ENCODE measurements around the gene F2.
"Not testable (repeated sequence)": the region's sequence is repeated elsewhere in the genome, so short reads cannot be mapped to it uniquely, and the experiment has no call there.

F2 gene

GRCh38 chr11:46686886-46687795, 31.9 kb upstream of the F2 start:
- DNase-seq: no peak

GRCh38 chr11:46690702-46691101, 28.3 kb upstream of the F2 start:
- DNase-seq: no peak

GRCh38 chr11:46692450-46692849, 26.6 kb upstream of the F2 start:
- DNase-seq: no peak

GRCh38 chr11:46693597-46694012, 25.4 kb upstream of the F2 start:
- no peak for DNase-seq

DNA sequence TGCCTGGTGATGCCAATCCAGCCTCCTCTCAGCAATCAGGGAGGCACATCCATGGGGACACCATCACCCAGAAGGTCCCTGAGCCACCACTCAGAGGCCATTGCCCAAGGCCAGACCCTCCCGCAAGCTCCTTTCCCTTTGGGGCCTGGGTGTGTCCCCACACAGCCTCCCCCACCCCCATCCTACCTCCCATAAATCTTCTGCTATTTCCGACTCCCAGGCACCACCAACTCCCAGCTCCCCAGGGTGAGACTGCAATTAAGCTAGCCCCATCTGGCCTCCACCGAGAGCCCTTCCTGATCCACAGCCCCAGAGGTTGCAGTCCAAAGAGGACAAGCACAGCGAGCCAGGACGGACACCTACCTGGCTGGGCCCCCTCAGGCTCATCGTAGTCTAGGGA, 24.9 kb upstream of the F2 start:
- no peak for DNase-seq

DNA sequence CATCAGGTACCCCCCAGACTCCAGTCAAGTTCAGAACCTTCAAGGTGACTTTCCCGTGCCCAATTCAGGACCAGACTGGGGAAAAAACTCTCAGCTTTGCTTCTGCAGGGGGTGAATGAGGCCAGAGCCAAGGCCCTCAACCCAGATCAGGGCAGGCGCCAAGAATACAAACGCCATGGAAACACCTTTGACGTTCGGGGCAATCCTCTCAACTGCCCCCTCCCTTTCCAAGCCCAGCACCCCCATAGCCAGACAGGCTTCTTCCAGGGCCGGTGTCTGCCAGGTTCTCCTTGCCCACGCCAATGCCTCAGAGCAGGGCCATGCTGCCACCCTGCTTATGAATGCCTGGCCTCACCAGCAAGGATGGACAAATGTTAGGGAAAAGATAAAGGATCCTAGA, 24.4 kb upstream of the F2 start:
- no peak for DNase-seq

DNA sequence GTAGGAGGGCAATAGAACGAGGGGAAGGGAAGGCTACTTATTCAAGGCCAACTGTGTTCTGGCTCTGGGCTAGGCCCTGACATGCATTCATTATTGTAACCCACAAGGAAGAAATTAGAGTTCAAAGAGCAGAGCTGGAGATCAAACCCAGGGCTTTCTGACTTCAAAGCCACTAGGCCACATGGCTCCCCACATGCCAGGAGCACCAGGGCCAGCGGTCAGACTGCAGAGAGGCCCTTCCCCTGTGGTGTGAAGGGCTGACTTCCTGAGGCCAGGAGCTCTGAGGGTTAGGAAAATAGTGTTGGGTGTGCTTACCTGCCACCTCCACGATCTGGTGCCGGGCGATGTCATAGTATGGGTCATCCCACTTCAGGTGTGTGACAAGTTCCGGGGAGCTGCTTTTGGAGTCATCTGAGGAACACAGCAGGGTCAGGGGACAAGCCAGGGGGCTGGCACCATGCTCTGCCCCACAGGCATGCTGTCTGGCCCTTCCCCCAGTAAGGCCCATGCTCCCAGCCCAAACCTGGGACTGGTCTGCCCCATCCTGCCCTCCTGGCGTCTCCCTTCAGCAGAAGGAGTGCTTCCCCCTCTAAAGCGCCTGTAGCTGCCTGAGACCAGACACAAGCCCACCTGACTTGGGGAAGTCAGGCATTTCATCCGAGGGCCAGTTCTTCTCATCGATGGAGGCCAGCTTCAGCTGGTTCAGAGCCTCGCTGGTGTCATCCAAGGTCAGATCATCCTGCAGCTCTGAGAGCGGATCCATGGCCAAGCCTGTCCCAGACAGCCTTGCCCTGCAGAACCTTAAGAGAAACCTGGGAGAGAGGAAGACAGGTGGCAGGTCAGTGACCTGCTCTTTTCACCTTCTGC, 23.4 kb upstream of the F2 start:
- DNase-seq: no peak

DNA sequence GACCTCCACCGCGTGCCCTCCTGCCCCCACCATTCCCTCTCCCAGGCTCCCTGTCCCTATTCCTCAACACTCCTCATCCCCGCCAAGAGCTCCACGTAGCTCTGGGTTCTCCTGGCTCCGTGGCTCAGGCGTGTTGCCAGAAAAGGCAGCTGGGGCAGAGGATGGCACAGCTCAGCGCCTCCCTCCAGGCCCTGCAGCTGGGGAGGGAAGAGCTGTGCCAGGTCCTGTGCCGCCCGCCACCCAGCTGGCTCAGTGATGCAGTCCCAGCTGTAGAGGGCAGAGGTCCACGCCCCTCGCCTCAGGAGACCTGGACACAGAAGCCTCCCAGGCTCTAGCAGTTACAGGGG, 22.8 kb upstream of the F2 start:
- DNase-seq: no peak

DNA sequence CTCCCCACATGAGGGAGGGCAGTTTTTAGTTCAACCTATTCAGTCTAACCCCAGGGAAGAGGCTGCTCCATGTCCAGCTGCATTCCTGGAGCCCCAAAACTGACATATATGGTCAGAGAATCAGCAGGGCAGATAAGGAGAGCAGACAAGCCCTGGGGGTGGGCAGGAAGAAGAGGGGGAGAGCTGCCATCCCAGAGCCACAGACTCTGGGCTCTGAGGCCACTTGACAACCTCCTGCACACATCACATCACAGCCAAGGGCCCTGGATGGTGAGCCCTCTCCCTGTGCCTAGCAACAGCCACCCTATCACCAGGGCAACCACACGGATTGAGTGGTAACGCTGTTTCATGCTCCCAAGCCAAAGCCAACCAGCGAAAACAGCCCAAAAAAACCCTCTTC, 21.7 kb upstream of the F2 start:
- DNase-seq: no peak

GRCh38 chr11:46697723-46698122, 21.3 kb upstream of the F2 start:
- DNase-seq: no peak

- no peak for DNase-seq
Measured at GRCh38 chr11:46698597-46698996, 20.4 kb upstream of the F2 start.

DNA sequence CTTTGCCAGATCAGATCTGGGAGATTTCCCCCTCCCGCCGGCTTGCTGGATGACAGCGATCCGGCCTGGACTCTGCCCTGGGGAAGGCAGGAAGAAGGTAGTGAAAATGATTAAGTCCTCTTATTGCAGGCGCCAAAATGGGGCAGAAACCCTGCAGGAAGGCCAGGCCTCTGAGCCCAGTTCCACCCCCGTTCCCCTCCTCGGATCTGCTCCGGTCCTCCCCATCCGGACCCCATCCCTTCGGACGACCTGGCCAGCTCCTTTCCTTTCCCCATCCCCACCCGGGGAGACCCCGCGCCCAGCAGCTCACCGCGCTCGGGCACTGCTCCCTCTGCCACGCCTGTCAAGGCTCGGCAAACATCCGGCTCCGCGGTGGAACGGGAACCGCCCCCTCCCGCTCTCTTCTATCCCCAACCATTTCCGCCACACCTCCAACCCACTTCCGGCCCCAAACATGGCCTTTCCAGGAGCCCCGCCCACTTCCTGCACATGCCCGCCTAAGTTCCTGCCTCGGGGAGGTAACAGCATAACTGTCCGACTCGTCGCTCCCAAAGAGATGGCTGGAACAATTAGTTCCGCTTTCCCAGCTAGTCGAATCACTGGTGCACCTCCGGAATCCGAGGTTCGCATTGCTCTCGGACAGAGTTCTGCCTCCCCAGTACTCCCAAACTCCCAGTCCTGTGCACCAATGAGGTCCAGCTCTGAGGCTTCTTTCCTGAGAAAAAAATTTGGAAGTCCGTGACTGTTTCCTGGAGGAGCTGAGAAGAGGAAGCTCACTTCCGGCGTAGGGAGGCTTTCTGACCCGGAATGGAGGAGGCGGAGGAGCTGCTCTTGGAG, 18.6 kb upstream of the F2 start, which contains the start of the genes ARHGAP1 and ZNF408:
TSS of gene ARHGAP1 (minus strand) at position 379 of the 837 bp plus-strand sequence. CDS start 4,512 bp downstream, outside the sequence.
TSS of gene ZNF408 (plus strand) at position 791 of the 837 bp plus-strand sequence. CDS start at position 808, 17 bp downstream.
- peak; percentile 99 for DNase-seq

GRCh38 chr11:46701078-46701654, 17.8 kb upstream of the F2 start:
- DNase-seq: no peak

GRCh38 chr11:46705070-46705688, 13.8 kb upstream of the F2 start:
- no peak for DNase-seq

- no peak for DNase-seq
Measured at GRCh38 chr11:46706886-46707285, 12.1 kb upstream of the F2 start.

GRCh38 chr11:46709351-46709750, 9.7 kb upstream of the F2 start:
- DNase-seq: not testable (repeated sequence)

- DNase-seq: no peak
Measured at GRCh38 chr11:46710821-46711269, 8.2 kb upstream of the F2 start.

GRCh38 chr11:46711303-46711702, 7.7 kb upstream of the F2 start:
- no peak for DNase-seq

DNA sequence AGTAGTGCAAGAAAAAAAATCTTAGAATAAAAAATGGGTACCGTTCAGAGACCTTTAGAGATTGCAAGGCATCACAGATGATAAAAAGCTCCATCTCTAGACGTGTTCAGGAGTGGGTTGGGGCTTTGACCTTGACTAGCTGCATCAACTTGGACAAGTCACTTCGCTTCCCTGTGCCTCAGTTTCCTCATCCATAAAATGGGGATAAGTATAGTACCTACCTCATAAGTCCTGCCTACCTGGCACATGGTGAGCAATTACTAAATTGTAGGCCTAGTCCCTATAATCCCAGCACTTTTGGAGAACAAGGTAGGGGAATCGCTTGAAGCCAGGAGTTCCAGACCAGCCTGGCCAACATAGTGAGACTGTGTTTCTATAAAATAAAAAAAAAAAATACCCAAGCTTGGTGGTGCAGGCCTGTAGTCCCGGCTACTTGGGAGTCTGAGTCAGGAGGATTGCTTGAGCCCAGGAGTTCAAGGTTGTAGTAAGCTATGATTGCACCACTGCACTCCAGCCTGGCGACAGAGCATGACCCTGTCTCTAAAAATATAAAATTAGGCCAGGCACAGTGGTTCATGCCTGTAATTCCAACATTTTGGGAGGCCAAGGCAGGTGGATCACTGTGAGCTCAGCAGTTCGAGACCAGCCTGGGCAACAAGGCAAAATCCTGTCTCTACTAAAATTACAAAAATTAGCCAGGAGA, 6.0 kb upstream of the F2 start:
- no peak for DNase-seq

GRCh38 chr11:46717825-46718154, 1.2 kb upstream of the F2 start:
- DNase-seq: not testable (repeated sequence)

All from activated CD4-positive, CD25-positive, alpha-beta regulatory T cell treated with anti-CD3 and anti-CD28 coated beads, Interleukin-2, amount 50 U/mL, for 72 hours (primary cell).